Natural killer cell (primary cell): Measurements from ENCODE around the gene TANC1. TPM values are rescaled to one million over a fixed set of nuclear protein-coding genes. Genes with fewer than 3 reads are reported as not detected.

Experiments
- ATAC-seq, 3 donors: fragments of 150-1000 bp in 2 of 3; fragments of 200-7000 bp in 1 of 3; cut with Tn5 transposase; 1 replicate in 1 of 3; 2 replicates in 2 of 3; pipeline ENCODE4 v1.10.0; 2021; ENCODE audit warnings: mild to moderate bottlenecking in 2 of 3, moderate library complexity in 2 of 3
- DNase-seq, 2 donors: peaks; one replicate each; pipeline versions ENCODE4 v3.0.0 to v3.0.0-alpha.2; 2013 to 2021; ENCODE audit warnings: mixed read lengths in 1 of 2
- H3K27ac ChIP-seq: one replicate; pipeline ENCODE4 v1.5.1; 2013; ENCODE audit warnings: mild to moderate bottlenecking, low read length
- H3K27me3 ChIP-seq: one replicate; pipeline ENCODE4 v1.6.1; 2013; ENCODE audit warnings: low read length; ENCODE audit not compliant: control insufficient read depth, insufficient read depth
- H3K36me3 ChIP-seq: one replicate; pipeline ENCODE4 v1.6.1; 2013; ENCODE audit warnings: low read length; ENCODE audit not compliant: control insufficient read depth, insufficient read depth
- H3K4me1 ChIP-seq: one replicate; pipeline ENCODE4 v1.6.1; 2013; ENCODE audit warnings: low read length; ENCODE audit not compliant: control insufficient read depth, insufficient read depth
- H3K4me3 ChIP-seq: one replicate; pipeline ENCODE4 v1.5.1; 2013; ENCODE audit warnings: low read length
- H3K9me3 ChIP-seq: one replicate; pipeline ENCODE4 v1.6.1; 2013; ENCODE audit warnings: low read length; ENCODE audit not compliant: control insufficient read depth, insufficient read depth
- H3K27ac Mint-ChIP-seq, 2 donors: one replicate each; pipeline ENCODE4 v1.8.0; 2022; ENCODE audit warnings: mild to moderate bottlenecking in 2 of 2, mixed read lengths in 2 of 2, moderate library complexity in 1 of 2
- H3K27me3 Mint-ChIP-seq, 2 donors: one replicate each; pipeline ENCODE4 v1.8.0; 2022; ENCODE audit warnings: low read depth in 2 of 2, mixed read lengths in 2 of 2
- H3K36me3 Mint-ChIP-seq: one replicate; pipeline ENCODE4 v1.8.0; 2022; ENCODE audit warnings: mixed read lengths
- H3K4me1 Mint-ChIP-seq, 2 donors: one replicate each; pipeline ENCODE4 v1.8.0; 2022; ENCODE audit warnings: mixed read lengths in 2 of 2
- H3K4me3 Mint-ChIP-seq: one replicate; pipeline ENCODE4 v1.8.0; 2022; ENCODE audit warnings: mild to moderate bottlenecking, moderate library complexity, mixed read lengths
- H3K9me3 Mint-ChIP-seq, 2 donors: one replicate each; pipeline ENCODE4 v1.8.0; 2022; ENCODE audit warnings: mixed read lengths in 2 of 2
- CTCF ChIP-seq: fragments of 200-600 bp; IDR thresholded peaks from one replicate; pipeline ENCODE4 v1.8.0; 2022; ENCODE audit warnings: antibody characterized with exemption
- WGBS: methylation state at CpG from one replicate; pipeline ENCODE4 v1.1.7; 2013; ENCODE audit warnings: missing lambda C conversion rate; ENCODE audit not compliant: insufficient coverage; 5-methylcytosine and 5-hydroxymethylcytosine counted together
- intact Hi-C: fragments of 100-400 bp; cut with micrococcal nuclease; formaldehyde crosslinking; loops from one replicate; pipeline ENCODE4 v1.14.2; 2022
- total RNA-seq, 4 donors: library from RNA; stranded (reverse); fragments of 120-200 nt in 1 of 4; gene quantifications; one replicate each; pipeline versions ENCODE4 v1.2.3 to v1.2.4, GENCODE V29; 2013 to 2022

Gene TANC1
- total RNA-seq, 3 donors from 2014 or later (not counting 1 experiment from before 2014, with no cell fraction given): 0.82 to 4.2 (median 1.1) TPM

GRCh38 chr2:159012142-159012541, 43.7 kb downstream of the TANC1 start:
- H3K4me1 ChIP-seq: no peaks in the 10 kb centered on the region
- 83% methylated on average over 3 of the region's 4 CpGs for WGBS
- no peak overlapping the region for H3K4me3 Mint-ChIP-seq
- DNase-seq (no peak), ATAC-seq (no peak)
- H3K9me3 ChIP-seq: peaks cover 15% of the 10 kb centered on the region
- no peaks in the 10 kb centered on the region for H3K4me1 Mint-ChIP-seq
- H3K9me3 Mint-ChIP-seq: peaks cover 6 to 8% of the 10 kb centered on the region in 2 donors
- H3K27me3 Mint-ChIP-seq: peaks cover 3 to 5% of the 10 kb centered on the region in 2 donors
- H3K36me3 ChIP-seq: no peaks in the 10 kb centered on the region
- intact Hi-C loops: no loop called here
- TF ChIP-seq CTCF: no peak
- no peaks in the 10 kb centered on the region for H3K27me3 ChIP-seq
- peaks cover 11% of the 10 kb centered on the region for H3K36me3 Mint-ChIP-seq
- no peak overlapping the region for H3K27ac ChIP-seq
- H3K4me3 ChIP-seq: no peak overlapping the region
- H3K27ac Mint-ChIP-seq: no peak overlapping the region

GRCh38 chr2:159013103-159013502, 44.7 kb downstream of the TANC1 start:
- peaks cover 6 to 8% of the 10 kb centered on the region in 2 donors for H3K9me3 Mint-ChIP-seq
- peaks cover 11% of the 10 kb centered on the region for H3K36me3 Mint-ChIP-seq
- peaks cover 0 to 5% of the 10 kb centered on the region in 2 donors for H3K27me3 Mint-ChIP-seq
- Histone ChIP-seq H3K4me3 (no peak overlapping the region), H3K9me3 (peaks cover 15% of the 10 kb centered on the region), H3K36me3 (no peaks in the 10 kb centered on the region), H3K4me1 (no peaks in the 10 kb centered on the region), H3K27ac (no peak overlapping the region), H3K27me3 (no peaks in the 10 kb centered on the region)
- no peak for DNase-seq
- 86% methylated on average over 2 of the region's 3 CpGs for WGBS
- no peak for ATAC-seq
- intact Hi-C loops: no loop called here
- H3K27ac Mint-ChIP-seq: no peak overlapping the region
- H3K4me3 Mint-ChIP-seq: no peak overlapping the region
- TF ChIP-seq CTCF: no peak
- no peaks in the 10 kb centered on the region for H3K4me1 Mint-ChIP-seq

GRCh38 chr2:159015174-159015573, 46.7 kb downstream of the TANC1 start:
- intact Hi-C loops: no loop called here
- Mint-ChIP-seq H3K9me3 (peaks cover 6 to 8% of the 10 kb centered on the region in 2 donors), H3K4me1 (no peaks in the 10 kb centered on the region), H3K27ac (no peak overlapping the region), H3K27me3 (no peaks in the 10 kb centered on the region), H3K36me3 (peaks cover 11% of the 10 kb centered on the region), H3K4me3 (no peak overlapping the region)
- H3K4me1 ChIP-seq: no peaks in the 10 kb centered on the region
- H3K27me3 ChIP-seq: no peaks in the 10 kb centered on the region
- no peak overlapping the region for H3K4me3 ChIP-seq
- no peaks in the 10 kb centered on the region for H3K36me3 ChIP-seq
- peaks cover 15% of the 10 kb centered on the region for H3K9me3 ChIP-seq
- DNase-seq (no peak), ATAC-seq (no peak)
- 94% methylated on average over 2 of the region's 2 CpGs for WGBS
- no peak overlapping the region for H3K27ac ChIP-seq
- no peak for TF ChIP-seq CTCF

- no peak for TF ChIP-seq CTCF
- DNase-seq (no peak), ATAC-seq (no peak)
- Histone ChIP-seq H3K27ac (no peak overlapping the region), H3K4me3 (no peak overlapping the region), H3K36me3 (no peaks in the 10 kb centered on the region), H3K4me1 (no peaks in the 10 kb centered on the region), H3K27me3 (no peaks in the 10 kb centered on the region), H3K9me3 (peaks cover 15% of the 10 kb centered on the region)
- no peak overlapping the region for H3K4me3 Mint-ChIP-seq
- 100% methylated on average over 2 of the region's 2 CpGs for WGBS
- no peak overlapping the region for H3K27ac Mint-ChIP-seq
- H3K36me3 Mint-ChIP-seq: peaks cover 11% of the 10 kb centered on the region
- H3K9me3 Mint-ChIP-seq: peaks cover 6 to 8% of the 10 kb centered on the region in 2 donors
- H3K4me1 Mint-ChIP-seq: no peaks in the 10 kb centered on the region
- intact Hi-C loops: no loop called here
- H3K27me3 Mint-ChIP-seq: no peaks in the 10 kb centered on the region
Measured at GRCh38 chr2:159015823-159016222, 47.4 kb downstream of the TANC1 start.
